Osteocyte (in vitro differentiated cells): ENCODE results near the gene COL23A1. TPM values are rescaled to one million over a fixed set of nuclear protein-coding genes. Genes with fewer than 3 reads are reported as not detected.

ENCODE experiments used
- DNase-seq: peaks from one replicate; pipeline ENCODE4 v3.0.0; 2021; ENCODE audit warnings: mixed read lengths; ENCODE audit not compliant: unreplicated experiment; ENCODE audit errors: extremely low spot score
- H3K27ac Mint-ChIP-seq: one replicate; pipeline ENCODE4 v1.8.0; 2021; ENCODE audit warnings: mild to moderate bottlenecking, mixed read lengths; ENCODE audit not compliant: unreplicated experiment
- H3K27me3 Mint-ChIP-seq: one replicate; pipeline ENCODE4 v1.8.0; 2021; ENCODE audit warnings: mixed read lengths; ENCODE audit not compliant: unreplicated experiment
- H3K36me3 Mint-ChIP-seq: one replicate; pipeline ENCODE4 v1.8.0; 2021; ENCODE audit warnings: mixed read lengths; ENCODE audit not compliant: unreplicated experiment
- H3K4me1 Mint-ChIP-seq: one replicate; pipeline ENCODE4 v1.8.0; 2021; ENCODE audit warnings: mixed read lengths; ENCODE audit not compliant: unreplicated experiment
- H3K4me3 Mint-ChIP-seq: one replicate; pipeline ENCODE4 v1.8.0; 2021; ENCODE audit warnings: mild to moderate bottlenecking, moderate library complexity, mixed read lengths; ENCODE audit not compliant: unreplicated experiment
- H3K9me3 Mint-ChIP-seq: one replicate; pipeline ENCODE4 v1.8.0; 2021; ENCODE audit warnings: mixed read lengths; ENCODE audit not compliant: unreplicated experiment
- CTCF ChIP-seq: fragments of 200-600 bp; sonication (generic); IDR thresholded peaks from 2 replicates; pipeline ENCODE4 v1.5.0; 2021; ENCODE audit warnings: antibody characterized with exemption, mild to moderate bottlenecking, moderate library complexity
- total RNA-seq: library from RNA; stranded (reverse); gene quantifications from 2 replicates; pipeline ENCODE4 v1.2.1, GENCODE V29; 2021

The COL23A1 gene
- total RNA-seq, 1 donor from 2014 or later = not detected

- Mint-ChIP-seq H3K4me1 (peaks cover 30% of the 10 kb centered on the region), H3K36me3 (no peaks in the 10 kb centered on the region), H3K4me3 (no peak overlapping the region), H3K27ac (no peak overlapping the region), H3K9me3 (no peaks in the 10 kb centered on the region), H3K27me3 (peaks cover 5% of the 10 kb centered on the region)
- no peak for DNase-seq
- TF ChIP-seq CTCF = no peak
Measured at GRCh38 chr5:178353461-178353860, 236.7 kb downstream of the COL23A1 start.

- H3K36me3 Mint-ChIP-seq = no peaks in the 10 kb centered on the region
- H3K4me1 Mint-ChIP-seq = peaks cover 25% of the 10 kb centered on the region
- no peaks in the 10 kb centered on the region for H3K9me3 Mint-ChIP-seq
- peaks cover 5% of the 10 kb centered on the region for H3K27me3 Mint-ChIP-seq
- no peak overlapping the region for H3K4me3 Mint-ChIP-seq
- no peak overlapping the region for H3K27ac Mint-ChIP-seq
- TF ChIP-seq CTCF = no peak
- no peak for DNase-seq
Measured at GRCh38 chr5:178352035-178352349, 238.2 kb downstream of the COL23A1 start.

- Mint-ChIP-seq H3K27me3 (peaks cover 5% of the 10 kb centered on the region), H3K36me3 (no peaks in the 10 kb centered on the region), H3K9me3 (no peaks in the 10 kb centered on the region), H3K4me1 (peaks cover 19% of the 10 kb centered on the region), H3K27ac (no peak overlapping the region), H3K4me3 (no peak overlapping the region)
- no peak for DNase-seq
- TF ChIP-seq CTCF = no peak
Measured at GRCh38 chr5:178351221-178352034, 238.8 kb downstream of the COL23A1 start.

GRCh38 chr5:178350361-178351220 lies 239.6 kb downstream of the COL23A1 start:
- Mint-ChIP-seq H3K4me1 (peaks cover 11% of the 10 kb centered on the region), H3K36me3 (no peaks in the 10 kb centered on the region), H3K27me3 (peaks cover 5% of the 10 kb centered on the region), H3K9me3 (no peaks in the 10 kb centered on the region), H3K27ac (no peak overlapping the region), H3K4me3 (no peak overlapping the region)
- TF ChIP-seq CTCF = no peak
- no peak for DNase-seq
